GM23338 (cell line): ENCODE data around the gene ASAP2. TPM values are rescaled to one million over a fixed set of nuclear protein-coding genes. Genes with fewer than 3 reads are reported as not detected.

ENCODE experiments used
- ATAC-seq: fragments of 200-7000 bp; cut with Tn5 transposase; 3 replicates; pipeline ENCODE4 v1.9.1; 2020
- DNase-seq: peaks from one replicate; pipeline ENCODE4 v3.0.0-alpha.2; 2015; ENCODE audit warnings: low spot score
- H2AFZ ChIP-seq: fragments of 200-600 bp; sonication (generic); 2 replicates; pipeline ENCODE4 v1.8.0; 2016; ENCODE audit warnings: antibody characterized with exemption, mild to moderate bottlenecking, moderate library complexity
- H3F3A ChIP-seq: fragments of 200-600 bp; sonication (generic); replicated peaks from 2 replicates; pipeline ENCODE4 v1.8.0; 2017; ENCODE audit warnings: antibody characterized with exemption, mixed run types, low read depth
- H3K27ac ChIP-seq: fragments of 200-600 bp; sonication (generic); 2 replicates; pipeline ENCODE4 v1.6.1; 2016; ENCODE audit warnings: low read depth
- H3K27me3 ChIP-seq: fragments of 200-600 bp; sonication (generic); 2 replicates; pipeline ENCODE4 v1.8.0; 2016; ENCODE audit warnings: mild to moderate bottlenecking, mixed run types, moderate library complexity; ENCODE audit not compliant: insufficient read depth
- H3K36me3 ChIP-seq: fragments of 200-600 bp; sonication (generic); 2 replicates; pipeline ENCODE4 v1.8.0; 2016; ENCODE audit warnings: mild to moderate bottlenecking; ENCODE audit not compliant: insufficient read depth
- H3K4me1 ChIP-seq: fragments of 200-600 bp; sonication (generic); 2 replicates; pipeline ENCODE4 v1.8.0; 2016; ENCODE audit warnings: mild to moderate bottlenecking, moderate library complexity; ENCODE audit not compliant: insufficient read depth
- H3K4me2 ChIP-seq: fragments of 200-600 bp; sonication (generic); 2 replicates; pipeline ENCODE4 v1.7.1; 2017; ENCODE audit warnings: mixed run types
- H3K4me3 ChIP-seq: fragments of 200-600 bp; sonication (generic); 2 replicates; pipeline ENCODE4 v1.6.1; 2016; ENCODE audit warnings: mixed run types
- H3K79me2 ChIP-seq: fragments of 200-600 bp; sonication (generic); replicated peaks from 2 replicates; pipeline ENCODE4 v1.8.0; 2017; ENCODE audit warnings: mild to moderate bottlenecking; ENCODE audit not compliant: insufficient read depth
- H3K9me2 ChIP-seq: fragments of 200-600 bp; sonication (generic); 2 replicates; pipeline ENCODE4 v1.8.0; 2017; ENCODE audit not compliant: insufficient read depth
- H4K20me1 ChIP-seq: fragments of 200-600 bp; sonication (generic); replicated peaks from 2 replicates; pipeline ENCODE4 v1.8.0; 2017; ENCODE audit warnings: mild to moderate bottlenecking; ENCODE audit not compliant: insufficient read depth
- H3K27ac Mint-ChIP-seq: 2 replicates; pipeline ENCODE4 v1.8.0; 2020; ENCODE audit warnings: inconsistent platforms, mild to moderate bottlenecking, moderate library complexity, mixed read lengths
- H3K27me3 Mint-ChIP-seq: 3 replicates; pipeline ENCODE4 v1.8.0; 2022; ENCODE audit warnings: low read depth, mild to moderate bottlenecking, moderate library complexity, mixed read lengths, inconsistent platforms; ENCODE audit not compliant: insufficient read depth, poor library complexity
- H3K36me3 Mint-ChIP-seq: 3 replicates; pipeline ENCODE4 v1.8.0; 2021; ENCODE audit warnings: low read depth, mild to moderate bottlenecking, inconsistent platforms, moderate library complexity, mixed read lengths
- H3K4me1 Mint-ChIP-seq: 3 replicates; pipeline ENCODE4 v1.8.0; 2020; ENCODE audit warnings: mild to moderate bottlenecking, inconsistent platforms, mixed read lengths
- H3K4me3 Mint-ChIP-seq: 3 replicates; pipeline ENCODE4 v1.8.0; 2021; ENCODE audit warnings: moderate library complexity, mild to moderate bottlenecking, inconsistent platforms, mixed read lengths
- H3K9me3 Mint-ChIP-seq: 3 replicates; pipeline ENCODE4 v1.8.0; 2020; ENCODE audit warnings: moderate library complexity, mild to moderate bottlenecking, inconsistent platforms, mixed read lengths
- EZH2 ChIP-seq: fragments of 200-600 bp; sonication (generic); IDR thresholded peaks from one replicate; pipeline ENCODE4 v1.8.0; 2017; ENCODE audit warnings: antibody characterized with exemption, mild to moderate bottlenecking, low read depth; ENCODE audit not compliant: unreplicated experiment
- EZH2phosphoT487 ChIP-seq: fragments of 200-600 bp; sonication (generic); IDR thresholded peaks from one replicate; pipeline ENCODE4 v1.8.1; 2018; ENCODE audit warnings: antibody characterized with exemption; ENCODE audit not compliant: unreplicated experiment
- JUNB ChIP-seq: IDR thresholded peaks from one replicate; pipeline ENCODE4 v1.6.1; 2016; ENCODE audit warnings: antibody characterized with exemption; ENCODE audit not compliant: unreplicated experiment
- NANOG ChIP-seq: IDR thresholded peaks from 2 replicates; pipeline ENCODE4 v1.6.1; 2016; ENCODE audit warnings: antibody characterized with exemption, borderline replicate concordance
- STAT1 ChIP-seq: IDR thresholded peaks from one replicate; pipeline ENCODE4 v1.6.1; 2016; ENCODE audit warnings: antibody characterized with exemption; ENCODE audit not compliant: unreplicated experiment
- ZNF331 ChIP-seq: fragments of 250-450 bp; sonication (Bioruptor Pico); IDR thresholded peaks from 2 replicates; pipeline ENCODE4 v1.5.0; 2020; ENCODE audit warnings: low read depth, mild to moderate bottlenecking, moderate library complexity
- polyA plus RNA-seq: library from polyadenylated mRNA; unstranded; fragments of >200 nt; fragmentation: Nextera tagmentation; extraction: Ambion mirVana; gene quantifications from 2 replicates; pipeline ENCODE4 v1.2.1, GENCODE V29; 2016
- total RNA-seq: library from RNA; depleted of rRNA; stranded (reverse); fragments of >200 nt; shearing (Covaris generic); gene quantifications from 2 replicates; pipeline ENCODE4 v1.2.3, GENCODE V29; 2014
- TF ChIP-seq, protein P1 (sequence below): fragments of 250-450 bp; sonication (Bioruptor Pico); IDR thresholded peaks from 2 replicates; pipeline ENCODE4 v1.5.0; 2020; ENCODE audit warnings: mild to moderate bottlenecking, moderate library complexity
- TF ChIP-seq, protein P2 (sequence below): IDR thresholded peaks from one replicate; pipeline ENCODE4 v1.6.1; 2018; ENCODE audit warnings: antibody characterized with exemption; ENCODE audit not compliant: unreplicated experiment

Gene ASAP2
- total and polyA plus RNA-seq, 2 experiments from 2014 or later, result 2.6 to 15.6 TPM

DNA sequence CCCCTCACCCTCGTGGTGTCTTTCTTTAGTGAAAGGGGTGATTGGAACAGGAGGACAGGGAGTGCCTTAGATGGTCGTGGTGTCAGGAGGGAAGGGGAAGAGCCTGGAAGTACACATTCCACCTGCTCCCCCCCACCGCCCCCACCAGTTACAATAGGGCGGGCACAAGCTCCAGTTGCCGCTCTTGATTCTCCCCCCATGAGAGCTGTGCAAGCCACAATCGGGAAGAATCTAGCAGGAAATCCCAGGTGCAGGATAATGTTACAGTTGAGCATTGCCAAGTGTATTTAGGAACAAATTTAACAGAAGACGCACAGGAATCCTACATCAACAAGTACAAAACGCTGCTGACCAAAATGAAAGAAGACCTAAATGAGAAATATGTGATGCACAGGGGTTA lies 73.6 kb downstream of the ASAP2 start (continued):
- TF ChIP-seq, protein P1, sequence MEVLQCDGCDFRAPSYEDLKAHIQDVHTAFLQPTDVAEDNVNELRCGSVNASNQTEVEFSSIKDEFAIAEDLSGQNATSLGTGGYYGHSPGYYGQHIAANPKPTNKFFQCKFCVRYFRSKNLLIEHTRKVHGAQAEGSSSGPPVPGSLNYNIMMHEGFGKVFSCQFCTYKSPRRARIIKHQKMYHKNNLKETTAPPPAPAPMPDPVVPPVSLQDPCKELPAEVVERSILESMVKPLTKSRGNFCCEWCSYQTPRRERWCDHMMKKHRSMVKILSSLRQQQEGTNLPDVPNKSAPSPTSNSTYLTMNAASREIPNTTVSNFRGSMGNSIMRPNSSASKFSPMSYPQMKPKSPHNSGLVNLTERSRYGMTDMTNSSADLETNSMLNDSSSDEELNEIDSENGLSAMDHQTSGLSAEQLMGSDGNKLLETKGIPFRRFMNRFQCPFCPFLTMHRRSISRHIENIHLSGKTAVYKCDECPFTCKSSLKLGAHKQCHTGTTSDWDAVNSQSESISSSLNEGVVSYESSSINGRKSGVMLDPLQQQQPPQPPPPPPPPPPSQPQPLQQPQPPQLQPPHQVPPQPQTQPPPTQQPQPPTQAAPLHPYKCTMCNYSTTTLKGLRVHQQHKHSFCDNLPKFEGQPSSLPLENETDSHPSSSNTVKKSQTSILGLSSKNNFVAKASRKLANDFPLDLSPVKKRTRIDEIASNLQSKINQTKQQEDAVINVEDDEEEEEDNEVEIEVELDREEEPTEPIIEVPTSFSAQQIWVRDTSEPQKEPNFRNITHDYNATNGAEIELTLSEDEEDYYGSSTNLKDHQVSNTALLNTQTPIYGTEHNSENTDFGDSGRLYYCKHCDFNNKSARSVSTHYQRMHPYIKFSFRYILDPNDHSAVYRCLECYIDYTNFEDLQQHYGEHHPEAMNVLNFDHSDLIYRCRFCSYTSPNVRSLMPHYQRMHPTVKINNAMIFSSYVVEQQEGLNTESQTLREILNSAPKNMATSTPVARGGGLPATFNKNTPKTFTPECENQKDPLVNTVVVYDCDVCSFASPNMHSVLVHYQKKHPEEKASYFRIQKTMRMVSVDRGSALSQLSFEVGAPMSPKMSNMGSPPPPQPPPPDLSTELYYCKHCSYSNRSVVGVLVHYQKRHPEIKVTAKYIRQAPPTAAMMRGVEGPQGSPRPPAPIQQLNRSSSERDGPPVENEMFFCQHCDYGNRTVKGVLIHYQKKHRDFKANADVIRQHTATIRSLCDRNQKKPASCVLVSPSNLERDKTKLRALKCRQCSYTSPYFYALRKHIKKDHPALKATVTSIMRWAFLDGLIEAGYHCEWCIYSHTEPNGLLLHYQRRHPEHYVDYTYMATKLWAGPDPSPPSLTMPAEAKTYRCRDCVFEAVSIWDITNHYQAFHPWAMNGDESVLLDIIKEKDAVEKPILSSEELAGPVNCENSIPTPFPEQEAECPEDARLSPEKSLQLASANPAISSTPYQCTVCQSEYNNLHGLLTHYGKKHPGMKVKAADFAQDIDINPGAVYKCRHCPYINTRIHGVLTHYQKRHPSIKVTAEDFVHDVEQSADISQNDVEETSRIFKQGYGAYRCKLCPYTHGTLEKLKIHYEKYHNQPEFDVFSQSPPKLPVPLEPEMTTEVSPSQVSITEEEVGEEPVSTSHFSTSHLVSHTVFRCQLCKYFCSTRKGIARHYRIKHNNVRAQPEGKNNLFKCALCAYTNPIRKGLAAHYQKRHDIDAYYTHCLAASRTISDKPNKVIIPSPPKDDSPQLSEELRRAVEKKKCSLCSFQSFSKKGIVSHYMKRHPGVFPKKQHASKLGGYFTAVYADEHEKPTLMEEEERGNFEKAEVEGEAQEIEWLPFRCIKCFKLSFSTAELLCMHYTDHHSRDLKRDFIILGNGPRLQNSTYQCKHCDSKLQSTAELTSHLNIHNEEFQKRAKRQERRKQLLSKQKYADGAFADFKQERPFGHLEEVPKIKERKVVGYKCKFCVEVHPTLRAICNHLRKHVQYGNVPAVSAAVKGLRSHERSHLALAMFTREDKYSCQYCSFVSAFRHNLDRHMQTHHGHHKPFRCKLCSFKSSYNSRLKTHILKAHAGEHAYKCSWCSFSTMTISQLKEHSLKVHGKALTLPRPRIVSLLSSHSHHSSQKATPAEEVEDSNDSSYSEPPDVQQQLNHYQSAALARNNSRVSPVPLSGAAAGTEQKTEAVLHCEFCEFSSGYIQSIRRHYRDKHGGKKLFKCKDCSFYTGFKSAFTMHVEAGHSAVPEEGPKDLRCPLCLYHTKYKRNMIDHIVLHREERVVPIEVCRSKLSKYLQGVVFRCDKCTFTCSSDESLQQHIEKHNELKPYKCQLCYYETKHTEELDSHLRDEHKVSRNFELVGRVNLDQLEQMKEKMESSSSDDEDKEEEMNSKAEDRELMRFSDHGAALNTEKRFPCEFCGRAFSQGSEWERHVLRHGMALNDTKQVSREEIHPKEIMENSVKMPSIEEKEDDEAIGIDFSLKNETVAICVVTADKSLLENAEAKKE (CRISPR knock-in tag), result no peak
- TF ChIP-seq, protein P2, sequence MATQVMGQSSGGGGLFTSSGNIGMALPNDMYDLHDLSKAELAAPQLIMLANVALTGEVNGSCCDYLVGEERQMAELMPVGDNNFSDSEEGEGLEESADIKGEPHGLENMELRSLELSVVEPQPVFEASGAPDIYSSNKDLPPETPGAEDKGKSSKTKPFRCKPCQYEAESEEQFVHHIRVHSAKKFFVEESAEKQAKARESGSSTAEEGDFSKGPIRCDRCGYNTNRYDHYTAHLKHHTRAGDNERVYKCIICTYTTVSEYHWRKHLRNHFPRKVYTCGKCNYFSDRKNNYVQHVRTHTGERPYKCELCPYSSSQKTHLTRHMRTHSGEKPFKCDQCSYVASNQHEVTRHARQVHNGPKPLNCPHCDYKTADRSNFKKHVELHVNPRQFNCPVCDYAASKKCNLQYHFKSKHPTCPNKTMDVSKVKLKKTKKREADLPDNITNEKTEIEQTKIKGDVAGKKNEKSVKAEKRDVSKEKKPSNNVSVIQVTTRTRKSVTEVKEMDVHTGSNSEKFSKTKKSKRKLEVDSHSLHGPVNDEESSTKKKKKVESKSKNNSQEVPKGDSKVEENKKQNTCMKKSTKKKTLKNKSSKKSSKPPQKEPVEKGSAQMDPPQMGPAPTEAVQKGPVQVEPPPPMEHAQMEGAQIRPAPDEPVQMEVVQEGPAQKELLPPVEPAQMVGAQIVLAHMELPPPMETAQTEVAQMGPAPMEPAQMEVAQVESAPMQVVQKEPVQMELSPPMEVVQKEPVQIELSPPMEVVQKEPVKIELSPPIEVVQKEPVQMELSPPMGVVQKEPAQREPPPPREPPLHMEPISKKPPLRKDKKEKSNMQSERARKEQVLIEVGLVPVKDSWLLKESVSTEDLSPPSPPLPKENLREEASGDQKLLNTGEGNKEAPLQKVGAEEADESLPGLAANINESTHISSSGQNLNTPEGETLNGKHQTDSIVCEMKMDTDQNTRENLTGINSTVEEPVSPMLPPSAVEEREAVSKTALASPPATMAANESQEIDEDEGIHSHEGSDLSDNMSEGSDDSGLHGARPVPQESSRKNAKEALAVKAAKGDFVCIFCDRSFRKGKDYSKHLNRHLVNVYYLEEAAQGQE, result no peak
- TF ChIP-seq NANOG (no peak), STAT1 (no peak)

DNA sequence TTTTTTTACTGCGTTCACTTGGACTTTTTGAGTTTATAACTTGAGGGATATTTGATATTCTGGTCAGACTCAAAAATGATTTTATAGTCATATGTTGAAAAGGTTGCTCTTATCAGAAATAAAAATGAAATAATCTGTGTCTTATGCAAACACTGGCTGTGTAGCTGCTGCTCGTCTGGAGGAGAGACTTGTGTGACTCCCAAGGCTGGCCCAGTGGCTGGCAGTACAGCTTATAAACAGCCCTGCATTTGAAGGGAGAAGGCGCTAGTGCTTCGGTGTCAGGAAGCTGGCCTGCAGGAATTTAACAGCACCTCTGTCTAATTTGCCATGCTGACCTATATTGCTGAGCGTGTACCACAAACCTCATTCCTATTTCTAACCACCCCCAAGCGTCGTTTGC lies 74.5 kb downstream of the ASAP2 start:
- no peaks in the 10 kb centered on the region for H3K9me3 Mint-ChIP-seq
- ATAC-seq, result no peak
- TF ChIP-seq JUNB (no peak), EZH2 (no peak), EZH2phosphoT487 (no peak), NANOG (no peak), ZNF331 (CRISPR knock-in tag) (no peak)

More for the DNA sequence above, 74.5 kb downstream of the ASAP2 start:
- H3K4me1 ChIP-seq, result peaks cover under 1% of the 10 kb centered on the region; the same call in 1 of the 2 replicates
- no peaks in the 10 kb centered on the region for H3K27me3 ChIP-seq
- peaks cover 5% of the 10 kb centered on the region for H4K20me1 ChIP-seq
- H2AFZ ChIP-seq, result no peak overlapping the region
- H3K36me3 Mint-ChIP-seq, result no peaks in the 10 kb centered on the region; the same call in 2 of the 3 replicates
- H3K4me1 Mint-ChIP-seq, result peaks cover 27% of the 10 kb centered on the region
- H3K79me2 ChIP-seq, result no peaks in the 10 kb centered on the region; the same call in 1 of the 2 replicates
- peak overlapping the region; percentile 24 for H3K27ac Mint-ChIP-seq
- H3K27me3 Mint-ChIP-seq, result peaks cover 8% of the 10 kb centered on the region
- H3K4me3 Mint-ChIP-seq, result no peak overlapping the region
- DNase-seq, result no peak
- no peaks in the 10 kb centered on the region for H3K36me3 ChIP-seq
- no peak overlapping the region for H3K4me2 ChIP-seq
- H3K27ac ChIP-seq, result no peak overlapping the region; the same call in 1 of the 2 replicates
- no peaks in the 10 kb centered on the region for H3K9me2 ChIP-seq
- H3F3A ChIP-seq, result no peaks in the 10 kb centered on the region
- no peak overlapping the region for H3K4me3 ChIP-seq
